ENCODE results near the gene HSPB8.
A peak's percentile ranks its signal among the peaks of the same experiment; 100 is the strongest.

Gene HSPB8

GRCh38 chr12:119222222-119222951 lies 43.7 kb downstream of the HSPB8 start:
- TF ChIP-seq SUZ12 (IDR thresholded peaks at IDR 0.05) (no peak), NFRKB (IDR thresholded peaks at IDR 0.05) (no peak), BHLHE40 (IDR thresholded peaks at IDR 0.05; ENCODE audit: borderline replicate concordance) (no peak), PKNOX1 (IDR thresholded peaks at IDR 0.05) (no peak), ARNT (IDR thresholded peaks at IDR 0.05) (no peak), ELF4 (IDR thresholded peaks at IDR 0.05) (no peak), FOXK2 (IDR thresholded peaks at IDR 0.05) (no peak), FOXM1 (IDR thresholded peaks at IDR 0.05; ENCODE audit: borderline replicate concordance) (no peak), SP1 (IDR thresholded peaks at IDR 0.05) (no peak), CTBP1 (IDR thresholded peaks at IDR 0.05; ENCODE audit: borderline replicate concordance) (no peak), TARDBP (IDR thresholded peaks at IDR 0.05) (no peak), HDGF (IDR thresholded peaks at IDR 0.05; ENCODE audit: borderline replicate concordance) (no peak), LEF1 (IDR thresholded peaks at IDR 0.05; ENCODE audit: borderline replicate concordance) (no peak), FOXA1 (IDR thresholded peaks at IDR 0.05) (no peak), ZNF384 (IDR thresholded peaks at IDR 0.05) (no peak), L3MBTL2 (conservative IDR thresholded peaks at IDR 0.05) (no peak)
- no peak for DNase-seq (ENCODE audit: extremely low spot score)
- POLR2A ChIA-PET: no interaction called here
- CTCF ChIA-PET: interaction anchor here (0.8 kb wide), 1 partner anchor 105 kb away, joined by 3 read pairs; no protein-coding TSS in a partner anchor

GRCh38 chr12:119225454-119225853 lies 46.7 kb downstream of the HSPB8 start:
- TF ChIP-seq SUZ12 (IDR thresholded peaks at IDR 0.05) (no peak), ELF4 (IDR thresholded peaks at IDR 0.05) (no peak), FOXA1 (IDR thresholded peaks at IDR 0.05) (no peak), SP1 (IDR thresholded peaks at IDR 0.05) (no peak), ARNT (IDR thresholded peaks at IDR 0.05) (no peak), PKNOX1 (IDR thresholded peaks at IDR 0.05) (no peak), CTBP1 (IDR thresholded peaks at IDR 0.05; ENCODE audit: borderline replicate concordance) (no peak), FOXK2 (IDR thresholded peaks at IDR 0.05) (no peak), HDGF (IDR thresholded peaks at IDR 0.05; ENCODE audit: borderline replicate concordance) (no peak), TARDBP (IDR thresholded peaks at IDR 0.05) (no peak), FOXM1 (IDR thresholded peaks at IDR 0.05; ENCODE audit: borderline replicate concordance) (no peak), L3MBTL2 (conservative IDR thresholded peaks at IDR 0.05) (no peak)
- ChIA-PET POLR2A (no interaction called here), CTCF (interaction anchor here (0.6 kb wide), 1 partner anchor 217 kb away, joined by 6 read pairs; no protein-coding TSS in a partner anchor)
- DNase-seq (ENCODE audit: extremely low spot score): no peak

GRCh38 chr12:119227292-119227691 lies 48.6 kb downstream of the HSPB8 start:
- DNase-seq (ENCODE audit: extremely low spot score): no peak
- ChIA-PET POLR2A (no interaction called here), CTCF (no interaction called here)
- TF ChIP-seq FOXM1 (IDR thresholded peaks at IDR 0.05; ENCODE audit: borderline replicate concordance) (no peak), ZNF384 (IDR thresholded peaks at IDR 0.05) (no peak), NFRKB (IDR thresholded peaks at IDR 0.05) (no peak), CTBP1 (IDR thresholded peaks at IDR 0.05; ENCODE audit: borderline replicate concordance) (no peak), ELF4 (IDR thresholded peaks at IDR 0.05) (no peak), SUZ12 (IDR thresholded peaks at IDR 0.05) (no peak), HDGF (IDR thresholded peaks at IDR 0.05; ENCODE audit: borderline replicate concordance) (no peak), PKNOX1 (IDR thresholded peaks at IDR 0.05) (no peak), ARNT (IDR thresholded peaks at IDR 0.05) (no peak), BHLHE40 (IDR thresholded peaks at IDR 0.05; ENCODE audit: borderline replicate concordance) (no peak), FOXK2 (IDR thresholded peaks at IDR 0.05) (no peak), FOXA1 (IDR thresholded peaks at IDR 0.05) (no peak), L3MBTL2 (conservative IDR thresholded peaks at IDR 0.05) (no peak)

GRCh38 chr12:119229205-119229604 lies 50.5 kb downstream of the HSPB8 start:
- ChIA-PET CTCF (no interaction called here), POLR2A (no interaction called here)
- no peak for DNase-seq (ENCODE audit: extremely low spot score)
- no peak for TF ChIP-seq BHLHE40 (IDR thresholded peaks at IDR 0.05; ENCODE audit: borderline replicate concordance)

GRCh38 chr12:119229837-119230236 lies 51.1 kb downstream of the HSPB8 start:
- DNase-seq (ENCODE audit: extremely low spot score): peak; percentile 69
- no peak for TF ChIP-seq BHLHE40 (IDR thresholded peaks at IDR 0.05; ENCODE audit: borderline replicate concordance)
- TF ChIP-seq L3MBTL2 (conservative IDR thresholded peaks at IDR 0.05): peak; percentile 43; the same call in 1 of the 2 replicates
- no peak for TF ChIP-seq FOXK2 (IDR thresholded peaks at IDR 0.05)
- TF ChIP-seq TARDBP (IDR thresholded peaks at IDR 0.05): no peak
- no peak for TF ChIP-seq PKNOX1 (IDR thresholded peaks at IDR 0.05)
- ChIA-PET POLR2A (no interaction called here), CTCF (no interaction called here)

GRCh38 chr12:119230807-119231206 lies 52.1 kb downstream of the HSPB8 start:
- ChIA-PET CTCF (no interaction called here), POLR2A (no interaction called here)
- TF ChIP-seq HDGF (IDR thresholded peaks at IDR 0.05; ENCODE audit: borderline replicate concordance): no peak
- TF ChIP-seq FOXM1 (IDR thresholded peaks at IDR 0.05; ENCODE audit: borderline replicate concordance): no peak
- no peak for TF ChIP-seq SUZ12 (IDR thresholded peaks at IDR 0.05)
- no peak for TF ChIP-seq CTBP1 (IDR thresholded peaks at IDR 0.05; ENCODE audit: borderline replicate concordance)
- TF ChIP-seq ARNT (IDR thresholded peaks at IDR 0.05): no peak
- no peak for DNase-seq (ENCODE audit: extremely low spot score)

Measured in HEK293T (cell line).